Measurements from ENCODE around the gene AGRN.
A peak's percentile ranks its signal among the peaks of the same experiment; 100 is the strongest.
"Not testable (repeated sequence)": the region's sequence is repeated elsewhere in the genome, so short reads cannot be mapped to it uniquely, and the experiment has no call there.

AGRN gene

GRCh38 chr1:1074631-1075147 lies 54.8 kb downstream of the AGRN start:
- Histone ChIP-seq H3K27ac (ENCODE audit: low read depth, low read length) (no peak overlapping the region), H3K9ac (ENCODE audit: low read depth in 1 of 2, low read length in 2 of 2) (no peak overlapping the region)

GRCh38 chr1:1075148-1075935 lies 55.4 kb downstream of the AGRN start:
- H3K27me3 ChIP-seq (ENCODE audit: control insufficient read depth in 1 of 2, insufficient read depth in 2 of 2, low read length in 2 of 2) = peaks cover 0 to 15% of the 10 kb centered on the region in 2 donors
- H3K4me3 ChIP-seq (ENCODE audit: low read depth in 1 of 2, low read length in 2 of 2) = no peak overlapping the region
- no peaks in the 10 kb centered on the region for H3K9me3 ChIP-seq (ENCODE audit: control insufficient read depth in 1 of 2, low read length in 2 of 2)
- peaks cover 6 to 21% of the 10 kb centered on the region in 2 donors for H3K4me1 ChIP-seq (ENCODE audit: control insufficient read depth in 1 of 2, insufficient read depth in 2 of 2, low read length in 2 of 2)
- H3K27ac ChIP-seq (ENCODE audit: low read depth, low read length) = no peak overlapping the region
- no peak overlapping the region for H3K9ac ChIP-seq (ENCODE audit: low read depth in 1 of 2, low read length in 2 of 2)
- no peaks in the 10 kb centered on the region for H3K36me3 ChIP-seq (ENCODE audit: control insufficient read depth in 1 of 2, insufficient read depth in 2 of 2, low read length in 2 of 2)

More at GRCh38 chr1:1074631-1075147, 54.8 kb downstream of the AGRN start:
- H3K9me3 ChIP-seq (ENCODE audit: control insufficient read depth in 1 of 2, low read length in 2 of 2) = no peaks in the 10 kb centered on the region
- H3K36me3 ChIP-seq (ENCODE audit: control insufficient read depth in 1 of 2, insufficient read depth in 2 of 2, low read length in 2 of 2) = no peaks in the 10 kb centered on the region
- no peak overlapping the region for H3K4me3 ChIP-seq (ENCODE audit: low read depth in 1 of 2, low read length in 2 of 2)
- H3K27me3 ChIP-seq (ENCODE audit: control insufficient read depth in 1 of 2, insufficient read depth in 2 of 2, low read length in 2 of 2) = peaks cover 0 to 17% of the 10 kb centered on the region in 2 donors
- peaks cover 5 to 16% of the 10 kb centered on the region in 2 donors for H3K4me1 ChIP-seq (ENCODE audit: control insufficient read depth in 1 of 2, insufficient read depth in 2 of 2, low read length in 2 of 2)

GRCh38 chr1:1077396-1077795 lies 57.5 kb downstream of the AGRN start:
- Histone ChIP-seq H3K27me3 (ENCODE audit: control insufficient read depth in 1 of 2, insufficient read depth in 2 of 2, low read length in 2 of 2) (peaks cover 0 to 15% of the 10 kb centered on the region in 2 donors), H3K4me1 (ENCODE audit: control insufficient read depth in 1 of 2, insufficient read depth in 2 of 2, low read length in 2 of 2) (peaks cover 6 to 22% of the 10 kb centered on the region in 2 donors)
- H3K4me3 ChIP-seq (ENCODE audit: low read depth in 1 of 2, low read length in 2 of 2); H3K9me3 ChIP-seq (ENCODE audit: control insufficient read depth in 1 of 2, low read length in 2 of 2); H3K9ac ChIP-seq (ENCODE audit: low read depth in 1 of 2, low read length in 2 of 2); H3K27ac ChIP-seq (ENCODE audit: low read depth, low read length); H3K36me3 ChIP-seq (ENCODE audit: control insufficient read depth in 1 of 2, insufficient read depth in 2 of 2, low read length in 2 of 2): not testable (repeated sequence)

DNA sequence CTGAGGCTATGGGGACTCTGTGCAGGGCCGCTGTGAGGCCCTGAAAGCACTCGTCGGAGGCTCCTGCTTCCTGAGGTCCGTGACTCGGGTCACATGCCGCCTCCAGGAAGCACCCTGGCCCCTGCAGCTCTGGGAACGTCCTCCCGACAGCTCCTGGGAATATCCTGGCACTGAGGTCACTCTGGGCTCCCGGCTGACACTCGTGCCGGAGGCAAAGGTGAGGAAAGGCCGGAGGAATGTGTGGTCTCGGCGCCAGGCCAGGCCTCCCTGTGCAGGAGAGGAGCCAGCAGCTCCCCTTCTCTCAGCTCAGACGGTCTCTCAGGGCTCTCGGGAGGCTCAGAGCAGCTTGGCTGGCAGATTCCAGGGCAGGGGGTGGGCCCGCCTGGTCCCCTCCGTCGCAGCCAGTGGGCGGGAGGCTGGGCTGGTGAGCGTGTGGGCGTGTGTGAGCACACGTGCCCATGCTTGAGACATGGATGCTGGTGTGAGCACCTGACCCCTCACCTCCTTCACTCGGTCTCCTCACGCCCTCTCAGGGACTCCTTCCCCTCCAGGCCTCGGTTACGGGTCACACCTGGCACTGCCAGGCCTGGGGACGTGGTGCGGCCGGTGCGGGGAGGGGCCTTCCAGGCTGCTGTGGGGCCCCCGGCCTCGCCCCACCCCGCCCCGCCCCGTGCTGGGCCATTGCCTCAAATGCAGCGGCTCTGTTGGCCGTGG lies 59.6 kb downstream of the AGRN start:
- Histone ChIP-seq H3K4me1 (ENCODE audit: control insufficient read depth in 1 of 2, insufficient read depth in 2 of 2, low read length in 2 of 2) (peaks cover 6 to 14% of the 10 kb centered on the region in 2 donors), H3K36me3 (ENCODE audit: control insufficient read depth in 1 of 2, insufficient read depth in 2 of 2, low read length in 2 of 2) (no peaks in the 10 kb centered on the region), H3K9ac (ENCODE audit: low read depth in 1 of 2, low read length in 2 of 2) (peak overlapping the region; percentile 4 to 18), H3K9me3 (ENCODE audit: control insufficient read depth in 1 of 2, low read length in 2 of 2) (no peaks in the 10 kb centered on the region), H3K27ac (ENCODE audit: low read depth, low read length) (no peak overlapping the region), H3K27me3 (ENCODE audit: control insufficient read depth in 1 of 2, insufficient read depth in 2 of 2, low read length in 2 of 2) (peaks cover 0 to 9% of the 10 kb centered on the region in 2 donors), H3K4me3 (ENCODE audit: low read depth in 1 of 2, low read length in 2 of 2) (peak overlapping the region; percentile 47 to 58)

GRCh38 chr1:1080122-1080757 lies 60.3 kb downstream of the AGRN start:
- Histone ChIP-seq H3K36me3 (ENCODE audit: control insufficient read depth in 1 of 2, insufficient read depth in 2 of 2, low read length in 2 of 2) (no peaks in the 10 kb centered on the region), H3K27me3 (ENCODE audit: control insufficient read depth in 1 of 2, insufficient read depth in 2 of 2, low read length in 2 of 2) (peaks cover 0 to 4% of the 10 kb centered on the region in 2 donors), H3K27ac (ENCODE audit: low read depth, low read length) (no peak overlapping the region), H3K4me1 (ENCODE audit: control insufficient read depth in 1 of 2, insufficient read depth in 2 of 2, low read length in 2 of 2) (peaks cover 6 to 11% of the 10 kb centered on the region in 2 donors), H3K9me3 (ENCODE audit: control insufficient read depth in 1 of 2, low read length in 2 of 2) (no peaks in the 10 kb centered on the region), H3K9ac (ENCODE audit: low read depth in 1 of 2, low read length in 2 of 2) (no peak overlapping the region), H3K4me3 (ENCODE audit: low read depth in 1 of 2, low read length in 2 of 2) (peak overlapping the region; percentile 45 to 47)

DNA sequence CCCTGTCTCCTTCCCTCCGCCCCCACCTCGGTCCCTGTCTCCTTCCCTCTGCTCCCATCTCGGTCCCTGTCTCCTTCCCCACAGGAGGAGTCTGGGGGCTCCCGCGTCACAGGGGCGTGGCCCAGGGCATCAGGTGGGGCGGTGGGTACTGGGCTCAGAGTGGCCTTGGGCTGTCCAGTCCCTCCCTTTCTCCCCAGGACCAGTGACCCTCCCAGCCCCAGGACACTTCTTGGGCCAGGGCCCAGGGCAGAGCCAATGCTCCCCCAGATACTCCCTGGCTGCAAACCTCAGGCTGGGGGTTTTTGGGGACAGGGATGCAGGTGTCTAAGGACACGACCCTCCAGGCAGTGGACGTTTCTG lies 61.0 kb downstream of the AGRN start:
- no peak overlapping the region for H3K9ac ChIP-seq (ENCODE audit: low read depth in 1 of 2, low read length in 2 of 2)
- H3K27ac ChIP-seq (ENCODE audit: low read depth, low read length) = no peak overlapping the region
- peaks cover 0 to 4% of the 10 kb centered on the region in 2 donors for H3K27me3 ChIP-seq (ENCODE audit: control insufficient read depth in 1 of 2, insufficient read depth in 2 of 2, low read length in 2 of 2)
- H3K4me1 ChIP-seq (ENCODE audit: control insufficient read depth in 1 of 2, insufficient read depth in 2 of 2, low read length in 2 of 2) = peaks cover 6 to 11% of the 10 kb centered on the region in 2 donors
- H3K36me3 ChIP-seq (ENCODE audit: control insufficient read depth in 1 of 2, insufficient read depth in 2 of 2, low read length in 2 of 2) = no peaks in the 10 kb centered on the region
- H3K9me3 ChIP-seq (ENCODE audit: control insufficient read depth in 1 of 2, low read length in 2 of 2) = no peaks in the 10 kb centered on the region
- H3K4me3 ChIP-seq (ENCODE audit: low read depth in 1 of 2, low read length in 2 of 2) = no peak overlapping the region

DNA sequence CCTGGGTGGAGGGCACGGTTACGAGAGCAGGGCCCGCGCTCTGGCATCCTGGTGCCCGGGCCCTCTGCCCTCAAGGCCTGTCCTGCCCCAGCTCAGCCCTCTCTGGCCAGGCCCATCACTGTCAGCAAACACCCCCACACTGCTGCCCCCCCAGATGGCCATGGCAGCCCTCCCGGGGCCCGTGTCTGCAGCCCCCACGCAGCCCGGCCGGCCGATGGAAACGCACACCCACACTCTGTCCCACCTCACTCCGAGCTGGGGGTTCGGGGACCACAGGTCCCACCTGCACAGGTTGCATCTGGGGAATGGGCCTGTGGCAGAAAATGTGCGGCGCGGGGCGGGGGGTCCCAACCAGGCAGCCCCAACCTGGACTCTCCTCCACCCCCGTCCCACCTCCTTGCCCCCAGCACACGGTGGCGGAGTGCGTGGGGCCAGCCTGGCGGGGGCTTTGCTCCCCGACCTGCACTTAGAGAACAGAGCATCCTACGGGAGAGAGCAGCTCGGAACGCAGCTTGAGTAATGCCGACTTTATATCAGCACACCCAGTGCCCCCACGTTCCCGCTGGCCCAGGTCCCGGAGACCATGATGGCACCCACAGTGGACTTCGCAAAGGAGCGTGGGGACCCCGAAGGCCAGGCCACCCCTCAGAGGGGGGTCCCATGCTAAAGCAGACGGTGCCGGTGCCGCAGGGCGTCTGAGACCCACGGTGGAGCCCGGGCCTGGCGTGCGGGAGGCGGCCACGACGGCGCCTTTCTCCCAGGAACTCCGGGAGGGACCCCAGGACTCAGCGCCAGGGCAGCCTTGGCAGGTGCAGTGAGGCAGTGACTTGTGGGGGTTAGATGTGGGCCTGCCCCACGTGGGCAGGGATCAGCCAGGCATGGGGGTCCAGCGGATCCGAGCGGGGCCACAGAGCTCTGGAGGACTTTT lies 61.7 kb downstream of the AGRN start:
- Histone ChIP-seq H3K9me3 (ENCODE audit: control insufficient read depth in 1 of 2, low read length in 2 of 2) (no peaks in the 10 kb centered on the region), H3K27me3 (ENCODE audit: control insufficient read depth in 1 of 2, insufficient read depth in 2 of 2, low read length in 2 of 2) (peaks cover 0 to 4% of the 10 kb centered on the region in 2 donors), H3K9ac (ENCODE audit: low read depth in 1 of 2, low read length in 2 of 2) (no peak overlapping the region), H3K27ac (ENCODE audit: low read depth, low read length) (no peak overlapping the region), H3K36me3 (ENCODE audit: control insufficient read depth in 1 of 2, insufficient read depth in 2 of 2, low read length in 2 of 2) (no peaks in the 10 kb centered on the region), H3K4me1 (ENCODE audit: control insufficient read depth in 1 of 2, insufficient read depth in 2 of 2, low read length in 2 of 2) (peaks cover 6 to 11% of the 10 kb centered on the region in 2 donors), H3K4me3 (ENCODE audit: low read depth in 1 of 2, low read length in 2 of 2) (no peak overlapping the region)

GRCh38 chr1:1082239-1082775 lies 62.4 kb downstream of the AGRN start:
- Histone ChIP-seq H3K4me1 (ENCODE audit: control insufficient read depth in 1 of 2, insufficient read depth in 2 of 2, low read length in 2 of 2) (peaks cover 6 to 11% of the 10 kb centered on the region in 2 donors), H3K36me3 (ENCODE audit: control insufficient read depth in 1 of 2, insufficient read depth in 2 of 2, low read length in 2 of 2) (no peaks in the 10 kb centered on the region), H3K4me3 (ENCODE audit: low read depth in 1 of 2, low read length in 2 of 2) (no peak overlapping the region), H3K9me3 (ENCODE audit: control insufficient read depth in 1 of 2, low read length in 2 of 2) (no peaks in the 10 kb centered on the region), H3K27ac (ENCODE audit: low read depth, low read length) (no peak overlapping the region), H3K9ac (ENCODE audit: low read depth in 1 of 2, low read length in 2 of 2) (no peak overlapping the region), H3K27me3 (ENCODE audit: control insufficient read depth in 1 of 2, insufficient read depth in 2 of 2, low read length in 2 of 2) (peaks cover 0 to 4% of the 10 kb centered on the region in 2 donors)

GRCh38 chr1:1082776-1083415 lies 63.0 kb downstream of the AGRN start:
- H3K9me3 ChIP-seq (ENCODE audit: control insufficient read depth in 1 of 2, low read length in 2 of 2) = no peaks in the 10 kb centered on the region
- no peaks in the 10 kb centered on the region for H3K36me3 ChIP-seq (ENCODE audit: control insufficient read depth in 1 of 2, insufficient read depth in 2 of 2, low read length in 2 of 2)
- peaks cover 6 to 11% of the 10 kb centered on the region in 2 donors for H3K4me1 ChIP-seq (ENCODE audit: control insufficient read depth in 1 of 2, insufficient read depth in 2 of 2, low read length in 2 of 2)
- no peak overlapping the region for H3K9ac ChIP-seq (ENCODE audit: low read depth in 1 of 2, low read length in 2 of 2)
- H3K27ac ChIP-seq (ENCODE audit: low read depth, low read length) = no peak overlapping the region
- peaks cover 0 to 4% of the 10 kb centered on the region in 2 donors for H3K27me3 ChIP-seq (ENCODE audit: control insufficient read depth in 1 of 2, insufficient read depth in 2 of 2, low read length in 2 of 2)
- H3K4me3 ChIP-seq (ENCODE audit: low read depth in 1 of 2, low read length in 2 of 2) = no peak overlapping the region

Data from duodenal mucosa (tissue), 2 donors.